ENCODE results near the gene TUBB4A.

TUBB4A gene

GRCh38 chr19:6524311-6524710 lies 22.2 kb upstream of the TUBB4A start:
- H3K9me2 ChIP-seq (replicated peaks; ENCODE audit: low read depth, low read length) = no peaks in the 10 kb centered on the region
- no peak overlapping the region for H3K4me2 ChIP-seq (ENCODE audit: low read depth, low read length, poor library complexity, severe bottlenecking)
- no peak overlapping the region for H3K9ac ChIP-seq (ENCODE audit: low read depth, low read length, poor library complexity, severe bottlenecking)
- no peaks in the 10 kb centered on the region for H3K9me3 ChIP-seq (ENCODE audit: insufficient read depth, low read depth, low read length)
- H3K27me3 ChIP-seq (ENCODE audit: insufficient read depth, low read length, poor library complexity, severe bottlenecking) = peaks cover under 1% of the 10 kb centered on the region
- no peaks in the 10 kb centered on the region for H3K79me2 ChIP-seq (ENCODE audit: insufficient read depth, low read length)
- no peaks in the 10 kb centered on the region for H3K36me3 ChIP-seq (ENCODE audit: insufficient read depth, low read length)
- no peak for TF ChIP-seq CTCF (conservative IDR thresholded peaks at IDR 0.05; ENCODE audit: low read length)
- no peak for TF ChIP-seq EZH2phosphoT487 (IDR thresholded peaks at IDR 0.05; ENCODE audit: borderline replicate concordance)
- H4K20me1 ChIP-seq (ENCODE audit: insufficient read depth, low read length, poor library complexity, severe bottlenecking) = no peaks in the 10 kb centered on the region
- H3K4me1 ChIP-seq (ENCODE audit: insufficient read depth, low read length, poor library complexity, severe bottlenecking) = peaks cover 3% of the 10 kb centered on the region
- no peak overlapping the region for H2AFZ ChIP-seq (ENCODE audit: low read length)
- H3K4me3 ChIP-seq (ENCODE audit: low read length, poor library complexity, severe bottlenecking) = no peak overlapping the region
- H3F3A ChIP-seq (ENCODE audit: low read depth) = no peaks in the 10 kb centered on the region

GRCh38 chr19:6522712-6523111 lies 20.6 kb upstream of the TUBB4A start:
- no peak overlapping the region for H3K4me3 ChIP-seq (ENCODE audit: low read length, poor library complexity, severe bottlenecking)
- no peaks in the 10 kb centered on the region for H3K79me2 ChIP-seq (ENCODE audit: insufficient read depth, low read length)
- TF ChIP-seq EZH2phosphoT487 (IDR thresholded peaks at IDR 0.05; ENCODE audit: borderline replicate concordance) = no peak
- no peak for TF ChIP-seq CTCF (conservative IDR thresholded peaks at IDR 0.05; ENCODE audit: low read length)
- H3K9me2 ChIP-seq (replicated peaks; ENCODE audit: low read depth, low read length) = no peaks in the 10 kb centered on the region
- no peaks in the 10 kb centered on the region for H3K9me3 ChIP-seq (ENCODE audit: insufficient read depth, low read depth, low read length)
- no peaks in the 10 kb centered on the region for H4K20me1 ChIP-seq (ENCODE audit: insufficient read depth, low read length, poor library complexity, severe bottlenecking)
- H3K4me1 ChIP-seq (ENCODE audit: insufficient read depth, low read length, poor library complexity, severe bottlenecking) = peaks cover 10% of the 10 kb centered on the region
- no peak overlapping the region for H3K9ac ChIP-seq (ENCODE audit: low read depth, low read length, poor library complexity, severe bottlenecking)
- no peaks in the 10 kb centered on the region for H3K36me3 ChIP-seq (ENCODE audit: insufficient read depth, low read length)
- no peaks in the 10 kb centered on the region for H3K27me3 ChIP-seq (ENCODE audit: insufficient read depth, low read length, poor library complexity, severe bottlenecking)
- H2AFZ ChIP-seq (ENCODE audit: low read length) = no peak overlapping the region
- H3F3A ChIP-seq (ENCODE audit: low read depth) = no peaks in the 10 kb centered on the region
- H3K4me2 ChIP-seq (ENCODE audit: low read depth, low read length, poor library complexity, severe bottlenecking) = no peak overlapping the region

- Histone ChIP-seq H3K36me3 (ENCODE audit: insufficient read depth, low read length) (no peaks in the 10 kb centered on the region), H3K9me3 (ENCODE audit: insufficient read depth, low read depth, low read length) (no peaks in the 10 kb centered on the region), H3K4me3 (ENCODE audit: low read length, poor library complexity, severe bottlenecking) (no peak overlapping the region), H3K4me2 (ENCODE audit: low read depth, low read length, poor library complexity, severe bottlenecking) (no peak overlapping the region), H3F3A (ENCODE audit: low read depth) (no peaks in the 10 kb centered on the region), H3K79me2 (ENCODE audit: insufficient read depth, low read length) (no peaks in the 10 kb centered on the region), H3K27me3 (ENCODE audit: insufficient read depth, low read length, poor library complexity, severe bottlenecking) (no peaks in the 10 kb centered on the region), H3K9me2 (replicated peaks; ENCODE audit: low read depth, low read length) (no peaks in the 10 kb centered on the region), H4K20me1 (ENCODE audit: insufficient read depth, low read length, poor library complexity, severe bottlenecking) (no peaks in the 10 kb centered on the region), H2AFZ (ENCODE audit: low read length) (no peak overlapping the region), H3K4me1 (ENCODE audit: insufficient read depth, low read length, poor library complexity, severe bottlenecking) (peaks cover 15% of the 10 kb centered on the region), H3K9ac (ENCODE audit: low read depth, low read length, poor library complexity, severe bottlenecking) (no peak overlapping the region)
- no peak for TF ChIP-seq CTCF (conservative IDR thresholded peaks at IDR 0.05; ENCODE audit: low read length)
- TF ChIP-seq EZH2phosphoT487 (IDR thresholded peaks at IDR 0.05; ENCODE audit: borderline replicate concordance) = no peak
Observed at GRCh38 chr19:6521718-6522646, 19.9 kb upstream of the TUBB4A start.
